Gastrocnemius medialis (tissue), 4 donors: Measurements from ENCODE around the gene PIAS3. TPM values are rescaled to one million over a fixed set of nuclear protein-coding genes. Genes with fewer than 3 reads are reported as not detected.

Source experiments
- ATAC-seq, 2 donors: fragments of 150-250 bp; one replicate each; pipeline ENCODE4 v1.9.1; 2016
- DNase-seq, 2 donors: peaks; one replicate each; pipeline ENCODE4 v3.0.0-alpha.2; 2019
- H3K27ac ChIP-seq, 4 donors: fragments of 200-600 bp; sonication (generic); 1 replicate in 1 of 4; 2 replicates in 3 of 4; pipeline ENCODE4 v1.5.1; 2016 to 2018; ENCODE audit warnings: mild to moderate bottlenecking in 2 of 4, moderate library complexity in 1 of 4
- H3K27me3 ChIP-seq, 3 donors: fragments of 200-600 bp; sonication (generic) in 2 of 3; 1 replicate in 1 of 3; 2 replicates in 2 of 3; pipeline versions ENCODE4 v1.5.1 to v1.6.0; 2016 to 2019; ENCODE audit warnings: mild to moderate bottlenecking in 1 of 3, moderate library complexity in 1 of 3
- H3K36me3 ChIP-seq, 2 donors: fragments of 200-600 bp; sonication (generic) in 1 of 2; one replicate each; pipeline ENCODE4 v1.5.1; 2017 to 2018
- H3K4me1 ChIP-seq, 2 donors: fragments of 200-600 bp; sonication (generic) in 1 of 2; one replicate each; pipeline ENCODE4 v1.5.1; 2016 to 2017; ENCODE audit warnings: mild to moderate bottlenecking in 2 of 2
- H3K4me3 ChIP-seq, 4 donors: fragments of 200-600 bp; sonication (generic) in 3 of 4; 1 replicate in 1 of 4; 2 replicates in 3 of 4; pipeline ENCODE4 v1.5.1; 2016 to 2019; ENCODE audit warnings: mild to moderate bottlenecking in 2 of 4
- H3K9me3 ChIP-seq, 3 donors: fragments of 200-600 bp; sonication (generic) in 2 of 3; 1 replicate in 1 of 3; 2 replicates in 2 of 3; pipeline ENCODE4 v1.5.1; 2016 to 2019
- POLR2A ChIP-seq, 2 donors: fragments of 450-650 bp; IDR thresholded peaks; one replicate each; pipeline ENCODE4 v1.6.1; 2017; ENCODE audit warnings: antibody characterized with exemption in 2 of 2, mild to moderate bottlenecking in 2 of 2, moderate library complexity in 2 of 2
- in situ Hi-C, 4 donors: fragments of 200-750 bp; cut with MboI; loops; one replicate each; pipeline versions ENCODE4 v1.15.0 to v1.8.0; 2017; ENCODE audit warnings: low sequenced_read_pairs in 4 of 4
- intact Hi-C: fragments of 100-400 bp; cut with DNase I; formaldehyde crosslinking; loops from one replicate; pipeline ENCODE4 v1.15.1; 2023; ENCODE audit warnings: low total_unique reads
- total RNA-seq, 4 donors: library from RNA; depleted of rRNA; stranded (reverse); fragments of >200 nt; gene quantifications; one replicate each; pipeline versions ENCODE4 v1.1.0 to v1.2.3, GENCODE V29; 2016
- TF ChIP-seq, protein P1 (sequence below), 5 experiments: fragments of 450-650 bp in 3 of 5; fragments of 200-600 bp in 2 of 5; sonication (generic) in 2 of 5; IDR thresholded peaks in 4 of 5; conservative IDR thresholded peaks in 1 of 5; 1 replicate in 4 of 5; 2 replicates in 1 of 5; pipeline ENCODE4 v1.5.1; 2016 to 2019; ENCODE audit warnings: antibody characterized with exemption in 5 of 5, mild to moderate bottlenecking in 3 of 5, moderate library complexity in 3 of 5

The PIAS3 gene
- total RNA-seq, 4 donors from 2014 or later = 26.2 to 40.0 (median 35.7) TPM

DNA sequence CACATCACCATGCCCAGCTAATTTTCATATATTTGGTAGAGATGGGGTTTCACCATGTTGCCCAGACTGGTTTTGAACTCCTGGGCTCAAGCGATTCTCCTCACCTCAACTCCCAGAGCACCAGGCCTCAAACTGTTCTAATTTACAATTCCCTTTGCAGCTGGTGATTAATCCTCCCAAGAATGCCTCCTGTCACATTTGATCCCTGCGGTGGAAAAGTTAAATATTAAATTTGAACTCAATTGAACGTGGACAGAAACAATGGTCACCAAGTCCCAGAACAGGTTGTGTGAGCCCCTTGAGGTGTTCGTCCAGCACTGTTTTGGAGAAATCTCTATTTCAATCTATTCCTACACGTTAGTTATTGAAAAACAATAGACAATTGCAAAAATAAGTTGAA, 28.8 kb upstream of the PIAS3 start:
- no peak for ATAC-seq
- Histone ChIP-seq H3K4me3 (no peak overlapping the region), H3K27me3 (no peaks in the 10 kb centered on the region), H3K27ac (peak overlapping the region in 2 of 4 donors; percentile 62 to 65), H3K36me3 (no peaks in the 10 kb centered on the region), H3K9me3 (no peaks in the 10 kb centered on the region), H3K4me1 (peaks cover 34 to 38% of the 10 kb centered on the region in 2 donors)
- no peak for TF ChIP-seq POLR2A (IDR thresholded peaks at IDR 0.05)
- TF ChIP-seq, protein P1, sequence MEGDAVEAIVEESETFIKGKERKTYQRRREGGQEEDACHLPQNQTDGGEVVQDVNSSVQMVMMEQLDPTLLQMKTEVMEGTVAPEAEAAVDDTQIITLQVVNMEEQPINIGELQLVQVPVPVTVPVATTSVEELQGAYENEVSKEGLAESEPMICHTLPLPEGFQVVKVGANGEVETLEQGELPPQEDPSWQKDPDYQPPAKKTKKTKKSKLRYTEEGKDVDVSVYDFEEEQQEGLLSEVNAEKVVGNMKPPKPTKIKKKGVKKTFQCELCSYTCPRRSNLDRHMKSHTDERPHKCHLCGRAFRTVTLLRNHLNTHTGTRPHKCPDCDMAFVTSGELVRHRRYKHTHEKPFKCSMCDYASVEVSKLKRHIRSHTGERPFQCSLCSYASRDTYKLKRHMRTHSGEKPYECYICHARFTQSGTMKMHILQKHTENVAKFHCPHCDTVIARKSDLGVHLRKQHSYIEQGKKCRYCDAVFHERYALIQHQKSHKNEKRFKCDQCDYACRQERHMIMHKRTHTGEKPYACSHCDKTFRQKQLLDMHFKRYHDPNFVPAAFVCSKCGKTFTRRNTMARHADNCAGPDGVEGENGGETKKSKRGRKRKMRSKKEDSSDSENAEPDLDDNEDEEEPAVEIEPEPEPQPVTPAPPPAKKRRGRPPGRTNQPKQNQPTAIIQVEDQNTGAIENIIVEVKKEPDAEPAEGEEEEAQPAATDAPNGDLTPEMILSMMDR (IDR thresholded peaks at IDR 0.05 in 4 of 5, conservative IDR thresholded peaks at IDR 0.05 in 1 of 5) = no peak
- intact Hi-C loops (no loop called here), in situ Hi-C loops (no loop called here)
- DNase-seq = no peak

DNA sequence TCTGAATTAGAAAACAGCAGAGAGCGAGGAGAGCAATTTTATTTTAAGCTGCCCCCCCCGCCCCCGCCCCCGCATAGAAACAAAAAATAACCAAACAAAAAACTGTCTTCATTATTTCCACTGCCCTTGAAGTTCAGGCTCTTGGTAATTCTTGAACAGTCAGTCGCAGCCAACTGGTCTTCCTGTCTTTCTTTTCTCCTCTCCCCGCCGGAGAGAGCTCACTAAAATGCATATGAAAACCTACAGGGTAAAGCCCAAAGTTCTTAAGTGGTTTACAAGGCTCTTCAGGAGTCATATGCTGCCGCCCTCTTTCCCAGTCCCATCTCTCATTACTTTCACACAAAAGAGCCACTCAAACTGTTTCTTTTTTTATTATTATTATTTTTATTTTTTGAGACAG, 27.9 kb upstream of the PIAS3 start:
- Histone ChIP-seq H3K27me3 (no peaks in the 10 kb centered on the region), H3K4me3 (no peak overlapping the region), H3K36me3 (no peaks in the 10 kb centered on the region), H3K27ac (peak overlapping the region in 3 of 4 donors; percentile 60 to 65 (median 62)), H3K9me3 (no peaks in the 10 kb centered on the region), H3K4me1 (peaks cover 29 to 31% of the 10 kb centered on the region in 2 donors)
- TF ChIP-seq, protein P1 (IDR thresholded peaks at IDR 0.05 in 4 of 5, conservative IDR thresholded peaks at IDR 0.05 in 1 of 5) = no peak
- TF ChIP-seq POLR2A (IDR thresholded peaks at IDR 0.05) = no peak
- ATAC-seq (no peak), DNase-seq (no peak)
- in situ Hi-C loops = no loop called here
- intact Hi-C loops = no loop called here

DNA sequence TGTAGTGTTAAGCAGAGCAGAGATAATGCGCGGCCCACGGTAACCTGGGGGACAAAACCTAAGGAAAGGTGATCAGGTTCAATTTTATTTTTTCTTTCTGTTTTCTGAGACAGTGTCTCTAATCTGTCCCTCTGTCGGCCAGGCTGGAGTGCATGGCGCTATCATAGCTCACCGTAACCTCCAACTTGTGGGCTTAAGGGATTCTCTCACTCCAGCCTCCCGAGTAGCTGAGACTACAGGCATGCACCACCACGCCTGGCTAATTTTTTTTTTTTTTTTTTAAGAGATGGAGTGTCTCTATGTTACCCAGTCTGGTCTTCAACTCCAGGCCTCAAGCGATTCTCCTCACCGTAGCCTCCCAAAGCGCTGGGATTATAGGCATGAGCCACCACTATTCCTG, 27.5 kb upstream of the PIAS3 start:
- DNase-seq (no peak), ATAC-seq (no peak)
- Histone ChIP-seq H3K36me3 (no peaks in the 10 kb centered on the region), H3K27me3 (no peaks in the 10 kb centered on the region), H3K4me3 (peak overlapping the region; percentile 66 to 72 (median 68)), H3K9me3 (no peaks in the 10 kb centered on the region), H3K27ac (peak overlapping the region; percentile 55 to 65 (median 61)), H3K4me1 (peaks cover 25 to 27% of the 10 kb centered on the region in 2 donors)
- in situ Hi-C loops (no loop called here), intact Hi-C loops (no loop called here)
- TF ChIP-seq, protein P1 (IDR thresholded peaks at IDR 0.05 in 4 of 5, conservative IDR thresholded peaks at IDR 0.05 in 1 of 5) = no peak
- no peak for TF ChIP-seq POLR2A (IDR thresholded peaks at IDR 0.05)

DNA sequence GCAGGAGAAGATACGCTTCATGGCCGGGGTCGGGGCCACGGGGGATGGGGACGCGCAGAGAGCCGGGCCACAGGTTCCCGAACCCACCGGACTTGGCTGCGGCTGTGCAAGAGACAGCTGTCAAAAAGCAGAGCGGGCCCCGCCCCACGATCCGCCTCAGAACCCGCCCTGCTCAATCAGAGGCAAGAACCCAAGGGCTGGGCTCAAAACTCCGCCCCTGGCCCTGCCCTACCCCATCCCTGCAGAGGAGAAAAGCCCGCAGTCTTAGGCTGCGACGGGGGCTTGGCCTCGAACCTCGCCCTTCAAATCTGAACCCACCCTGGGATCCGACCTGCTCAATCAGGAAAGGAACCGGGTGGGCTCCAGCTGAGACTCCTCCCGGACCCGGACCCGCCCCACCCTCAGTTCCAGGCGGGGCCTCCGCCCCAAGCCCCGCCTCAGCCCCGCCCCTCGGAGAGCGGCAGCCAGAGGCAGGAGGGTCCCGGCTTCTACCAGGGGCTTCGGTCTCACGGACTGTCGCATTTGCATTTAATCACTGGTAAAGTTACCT, 26.9 kb upstream of the PIAS3 start, which contains the start of gene ANKRD35:
Gene ANKRD35, minus strand, starts transcription at position 129 of the 550 bp plus-strand sequence. Its CDS starts 108 bp downstream, at position 21.
- intact Hi-C loops = no loop called here
- no peak for TF ChIP-seq POLR2A (IDR thresholded peaks at IDR 0.05)
- TF ChIP-seq, protein P1 (IDR thresholded peaks at IDR 0.05 in 4 of 5, conservative IDR thresholded peaks at IDR 0.05 in 1 of 5) = no peak
- ATAC-seq (peak; percentile 74 to 77), DNase-seq (peak; percentile 81 to 82)
- peak within 1 kb of the TSS; percentile 66 to 72 (median 68) for H3K4me3 ChIP-seq
- no peaks in the 10 kb centered on the region for H3K36me3 ChIP-seq
- in situ Hi-C loops = no loop called here
- H3K27ac ChIP-seq = peak within 1 kb of the TSS; percentile 55 to 65 (median 61)
- H3K9me3 ChIP-seq = no peaks in the 10 kb centered on the region
- peaks cover 19 to 21% of the 10 kb centered on the region in 2 donors for H3K4me1 ChIP-seq
- no peaks in the 10 kb centered on the region for H3K27me3 ChIP-seq
